GM23338 (cell line): ENCODE results near the gene KLHDC9.

ENCODE experiments used
- CREB1 ChIP-seq: fragments of 250-450 bp; sonication (Bioruptor Pico); IDR thresholded peaks from 2 replicates; pipeline ENCODE4 v1.5.0; 2020; ENCODE audit warnings: low read depth, mild to moderate bottlenecking, moderate library complexity
- TF ChIP-seq, protein P1 (sequence below), 2 experiments: fragments of 200-600 bp in 1 of 2; sonication (generic) in 1 of 2; conservative IDR thresholded peaks; 2 replicates each; pipeline versions ENCODE4 v1.5.1 to v1.6.1; 2016 to 2017; ENCODE audit warnings: antibody characterized with exemption in 2 of 2, low read depth in 2 of 2, mild to moderate bottlenecking in 2 of 2, moderate library complexity in 1 of 2

DNA sequence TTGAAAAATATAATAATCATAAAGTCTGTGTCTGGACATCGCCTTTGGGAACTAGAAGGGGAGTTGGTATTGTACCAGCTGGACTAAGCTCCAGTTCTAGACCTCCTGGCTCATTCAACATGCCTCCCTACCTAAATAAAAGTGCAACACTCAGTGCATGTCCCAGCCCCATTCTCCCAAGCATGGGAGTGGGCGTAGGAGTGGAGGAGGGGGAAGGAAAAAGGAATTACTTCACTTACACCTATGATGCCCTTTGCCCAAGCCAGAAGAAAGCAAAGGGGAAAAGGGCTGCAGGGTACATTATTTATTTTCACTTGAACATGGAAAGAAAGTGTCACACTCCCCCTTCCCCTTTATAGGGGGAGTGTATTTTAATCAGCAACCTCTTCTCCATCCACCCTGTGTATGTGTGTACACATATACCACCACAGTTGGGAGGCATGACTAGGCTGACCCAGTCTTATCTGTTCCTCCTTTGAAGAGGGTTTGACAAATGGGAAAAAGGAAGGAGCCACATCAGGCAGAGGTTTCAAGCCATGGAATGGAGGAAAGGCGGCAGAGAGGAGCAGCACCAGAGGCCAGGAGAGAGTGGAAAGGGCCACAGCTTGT is 23.0 kb downstream of the KLHDC9 start:
- TF ChIP-seq CREB1 (CRISPR knock-in tag): no peak
- TF ChIP-seq, protein P1, sequence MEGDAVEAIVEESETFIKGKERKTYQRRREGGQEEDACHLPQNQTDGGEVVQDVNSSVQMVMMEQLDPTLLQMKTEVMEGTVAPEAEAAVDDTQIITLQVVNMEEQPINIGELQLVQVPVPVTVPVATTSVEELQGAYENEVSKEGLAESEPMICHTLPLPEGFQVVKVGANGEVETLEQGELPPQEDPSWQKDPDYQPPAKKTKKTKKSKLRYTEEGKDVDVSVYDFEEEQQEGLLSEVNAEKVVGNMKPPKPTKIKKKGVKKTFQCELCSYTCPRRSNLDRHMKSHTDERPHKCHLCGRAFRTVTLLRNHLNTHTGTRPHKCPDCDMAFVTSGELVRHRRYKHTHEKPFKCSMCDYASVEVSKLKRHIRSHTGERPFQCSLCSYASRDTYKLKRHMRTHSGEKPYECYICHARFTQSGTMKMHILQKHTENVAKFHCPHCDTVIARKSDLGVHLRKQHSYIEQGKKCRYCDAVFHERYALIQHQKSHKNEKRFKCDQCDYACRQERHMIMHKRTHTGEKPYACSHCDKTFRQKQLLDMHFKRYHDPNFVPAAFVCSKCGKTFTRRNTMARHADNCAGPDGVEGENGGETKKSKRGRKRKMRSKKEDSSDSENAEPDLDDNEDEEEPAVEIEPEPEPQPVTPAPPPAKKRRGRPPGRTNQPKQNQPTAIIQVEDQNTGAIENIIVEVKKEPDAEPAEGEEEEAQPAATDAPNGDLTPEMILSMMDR (conservative IDR thresholded peaks at IDR 0.05; ENCODE audit: low read depth in 2 of 2): no peak
